Right ventricle myocardium inferior (tissue), 1 donor: Measurements from ENCODE around the gene SPACA9. TPM values are rescaled to one million over a fixed set of nuclear protein-coding genes. Genes with fewer than 3 reads are reported as not detected.
A peak's percentile ranks its signal among the peaks of the same experiment; 100 is the strongest.

ENCODE experiments used
- ATAC-seq: fragments of 200-7000 bp; cut with Tn5 transposase; one replicate; pipeline ENCODE4 v1.9.1; 2020; ENCODE audit warnings: mild to moderate bottlenecking, moderate library complexity
- DNase-seq: peaks from one replicate; pipeline ENCODE4 v3.0.0; 2021; ENCODE audit errors: missing footprints
- intact Hi-C: fragments of 100-400 bp; cut with DNase I; formaldehyde crosslinking; loops from one replicate; pipeline ENCODE4 v1.11.0; 2022
- long read RNA-seq: library from polyadenylated mRNA; unstranded; transcript quantifications from one replicate; pipeline ENCODE4 v2.0.0, GENCODE V29; 2021
- total RNA-seq: library from RNA; stranded (reverse); fragmentation: NEBNext Ultra II Directional; extraction: Animal tissue kit (Norgen Biotek cat#: 25700); gene quantifications from one replicate; pipeline ENCODE4 v1.2.1, GENCODE V29; 2021
- donor health status: DM: no; HTN: yes; CAD: no; lungs with severe emphysema.

The SPACA9 gene
- total RNA-seq: 4.0 TPM
- long read RNA-seq, partial matches to known transcripts: 0 of 3 reads
- long read RNA-seq, other reads (novel, unspliced or antisense): 1 of 3 reads

DNA sequence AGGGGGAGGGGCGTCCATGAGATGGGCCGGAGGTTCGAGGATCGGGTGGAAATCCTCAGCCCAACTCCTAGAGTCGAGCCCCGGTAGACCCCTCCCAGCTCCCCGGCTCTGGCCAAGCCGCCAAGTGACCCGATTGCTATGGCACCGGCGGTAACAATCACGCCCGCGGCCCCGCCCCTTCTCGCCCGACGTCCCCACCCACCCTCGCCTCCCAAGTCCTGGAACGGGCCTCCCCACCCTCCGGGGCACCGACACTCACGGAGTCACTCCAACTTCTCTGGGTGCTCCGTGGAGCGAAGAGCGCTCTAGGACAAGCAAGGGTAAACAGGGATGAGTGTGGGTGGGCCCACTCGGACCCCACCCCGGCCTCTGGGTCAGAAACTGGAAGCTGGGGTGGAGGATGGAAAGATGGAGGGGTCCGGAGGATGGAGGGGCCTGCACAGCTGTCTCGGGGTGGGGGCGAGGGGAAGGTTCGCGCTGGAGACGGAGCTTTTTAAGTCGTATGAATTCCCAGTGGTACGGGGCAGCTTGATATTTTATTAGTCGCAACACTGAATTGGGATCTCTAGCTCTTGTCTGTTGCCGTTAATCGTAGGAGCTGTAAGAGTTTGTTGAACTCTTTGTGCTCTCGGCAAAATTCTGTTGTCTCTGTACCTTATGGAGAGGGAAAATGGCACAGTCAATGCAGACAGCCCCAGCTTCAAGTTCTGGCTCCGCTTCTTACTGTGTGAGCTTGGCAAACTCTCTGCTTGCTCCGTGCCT is at the start of gene SPACA9:
Gene SPACA9 (plus strand): TSS at position 204 of the 762 bp plus-strand sequence. CDS start 5,050 bp downstream, outside the sequence.
- DNase-seq: peak; percentile 80
- intact Hi-C loops: no loop called here
- peak; percentile 79 for ATAC-seq

DNA sequence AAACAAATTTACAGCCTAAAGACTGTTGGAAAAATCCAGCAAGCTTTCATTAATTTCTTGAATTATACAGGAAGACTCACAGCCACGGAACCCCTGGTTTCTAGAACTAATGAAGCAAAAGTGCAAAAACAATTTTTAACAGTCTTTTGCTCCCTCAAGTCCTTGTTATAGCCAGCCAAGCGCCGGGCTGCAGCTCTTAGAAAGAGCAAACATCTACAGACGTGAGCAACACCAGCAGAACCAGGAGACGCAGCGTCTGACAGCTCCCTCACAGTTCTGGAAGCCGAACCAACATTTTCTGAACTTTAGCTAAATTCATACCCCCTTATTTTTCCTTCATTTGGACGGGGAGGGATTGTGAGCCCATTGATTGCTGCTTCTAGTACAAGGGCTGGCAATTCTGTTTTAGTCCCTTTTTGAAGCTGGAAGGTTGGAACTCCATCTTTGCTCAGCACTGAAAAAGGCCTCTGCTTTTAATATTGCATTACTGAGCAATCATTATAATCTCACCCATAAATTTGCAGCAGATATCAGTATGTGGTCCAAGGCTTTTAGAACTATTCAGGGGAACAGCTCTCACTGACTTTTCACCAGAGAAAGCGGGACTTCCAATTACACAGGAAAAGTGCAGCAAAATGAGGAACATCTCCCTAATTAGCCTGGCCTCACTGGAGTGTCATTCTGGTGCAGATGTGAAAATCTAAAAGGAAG is 46.4 kb upstream of the SPACA9 start:
- DNase-seq: no peak
- intact Hi-C loops: no loop called here

DNA sequence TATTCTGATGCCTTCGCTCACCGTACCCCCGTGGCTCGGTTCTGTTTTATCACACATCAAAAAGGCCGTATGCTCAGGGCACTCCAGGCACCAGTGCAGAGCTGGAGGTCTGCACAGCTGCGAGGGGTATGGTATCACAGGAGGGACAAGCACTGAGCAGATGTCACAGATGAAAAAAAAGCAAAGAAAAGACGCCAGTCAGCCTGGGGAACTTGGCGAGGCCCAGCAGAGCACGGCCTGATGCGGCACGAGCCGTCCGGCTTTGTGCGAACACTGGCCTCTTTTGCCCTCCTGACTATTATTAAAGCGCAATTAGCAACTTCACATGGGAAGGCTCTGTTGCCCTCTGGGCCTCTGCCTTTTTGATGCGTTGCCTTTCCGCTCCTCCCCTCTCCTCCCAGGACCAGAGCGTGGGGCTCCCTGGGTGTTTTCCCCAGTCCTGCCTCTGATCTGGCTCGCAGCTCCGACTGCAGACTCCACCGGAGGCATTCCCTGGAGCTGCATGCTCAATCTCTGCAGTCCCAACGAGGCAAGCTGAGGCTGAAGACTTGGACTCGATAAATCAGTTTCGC is 45.1 kb upstream of the SPACA9 start:
- intact Hi-C loops: no loop called here
- DNase-seq (no peak), ATAC-seq (no peak)

More for the DNA sequence above, 46.4 kb upstream of the SPACA9 start:
- ATAC-seq: no peak

DNA sequence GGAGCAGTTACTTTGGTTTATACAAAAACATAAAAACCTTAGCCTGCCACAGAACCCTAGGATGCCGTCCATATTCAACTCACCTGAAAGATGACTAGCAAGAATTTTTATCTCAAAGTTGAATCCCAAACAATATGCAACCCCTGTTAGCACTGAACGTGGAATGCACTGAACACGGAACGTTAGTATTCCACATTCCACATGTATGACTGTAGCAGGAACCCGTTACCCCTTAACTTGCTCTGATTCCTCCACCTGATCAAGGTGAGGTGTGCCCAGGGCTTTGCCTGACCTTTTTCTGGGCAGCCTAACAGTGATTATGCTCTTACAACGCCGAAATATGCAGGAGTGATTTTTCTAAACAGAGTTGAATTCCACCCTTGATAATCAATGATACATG is 44.4 kb upstream of the SPACA9 start:
- ATAC-seq (no peak), DNase-seq (no peak)
- intact Hi-C loops: no loop called here

DNA sequence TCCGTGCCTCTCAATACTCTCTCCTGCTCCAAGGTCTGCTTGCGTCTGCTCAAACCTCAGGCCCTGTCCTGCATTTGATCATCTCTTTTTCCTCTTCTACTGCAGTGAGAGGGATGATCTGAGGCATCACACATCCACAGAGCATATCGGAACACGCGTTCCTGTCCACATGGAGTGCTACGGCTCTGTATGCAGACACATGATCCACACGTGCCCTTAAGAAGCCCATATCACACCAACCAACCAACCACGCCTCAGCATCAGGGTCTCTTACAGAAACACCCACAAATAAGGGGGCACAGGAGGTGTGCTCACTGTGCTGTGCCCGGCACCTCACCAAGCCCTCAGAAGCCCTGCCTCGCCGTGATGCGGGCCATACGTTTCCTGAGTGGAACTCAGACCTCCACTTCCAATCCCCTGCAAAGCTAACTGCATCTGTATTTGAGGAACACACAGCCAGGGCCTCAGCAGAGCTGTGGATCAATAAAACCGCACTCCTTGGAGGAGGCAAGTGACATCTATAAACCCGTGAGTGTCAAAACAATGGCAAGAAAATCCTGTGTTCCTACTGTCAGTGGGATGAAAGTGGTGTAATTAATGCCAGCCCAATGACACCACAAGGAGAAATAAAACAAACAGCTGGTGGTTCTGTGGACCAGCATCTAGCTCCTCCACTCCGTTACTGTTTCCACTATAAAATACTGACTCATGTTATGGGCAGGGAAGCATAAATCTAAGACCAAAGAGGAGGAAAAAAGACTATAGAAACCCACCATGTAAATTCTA is 41.0 kb upstream of the SPACA9 start:
- no peak for ATAC-seq
- intact Hi-C loops: no loop called here
- no peak for DNase-seq

DNA sequence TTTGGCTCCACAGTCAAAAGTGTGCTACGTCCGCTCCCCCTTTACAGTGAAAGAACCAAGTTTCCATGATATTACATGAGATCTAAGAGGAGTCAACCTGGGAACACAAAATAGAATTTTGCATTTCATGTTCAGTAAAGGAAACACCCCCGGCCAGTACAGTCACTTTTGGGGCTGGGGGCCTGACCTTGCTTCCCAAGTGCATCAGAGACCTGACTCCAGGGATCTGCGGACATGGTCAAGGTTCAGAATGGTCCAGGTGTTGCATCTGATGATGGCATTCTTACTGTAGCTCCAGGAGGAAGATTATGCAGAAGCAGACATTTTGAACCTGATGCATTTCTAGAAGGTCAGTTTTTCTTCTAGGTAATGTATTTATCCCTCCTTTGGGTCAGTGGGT is 40.4 kb upstream of the SPACA9 start:
- intact Hi-C loops: no loop called here
- no peak for ATAC-seq
- DNase-seq: no peak

DNA sequence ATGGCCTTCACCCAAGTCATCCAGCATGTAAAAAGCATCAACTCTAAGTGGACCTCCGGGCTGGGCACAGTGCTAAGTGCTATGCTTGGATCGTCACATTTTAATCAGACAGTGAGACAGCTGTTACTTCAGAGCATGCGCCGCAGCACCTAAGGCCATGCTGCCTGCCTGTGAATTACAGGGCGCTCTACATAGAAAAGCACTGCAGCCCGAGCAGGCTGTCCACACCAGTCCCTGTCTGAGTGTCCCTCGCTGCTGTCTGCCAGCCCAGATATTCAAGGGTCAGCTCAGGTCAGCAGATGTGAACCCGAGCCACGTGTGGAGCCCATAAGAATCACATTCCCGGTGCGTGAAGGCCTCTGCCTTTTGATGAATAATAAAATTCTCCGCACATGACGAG is 37.7 kb upstream of the SPACA9 start:
- intact Hi-C loops: no loop called here
- no peak for DNase-seq
- peak; percentile 77 for ATAC-seq

DNA sequence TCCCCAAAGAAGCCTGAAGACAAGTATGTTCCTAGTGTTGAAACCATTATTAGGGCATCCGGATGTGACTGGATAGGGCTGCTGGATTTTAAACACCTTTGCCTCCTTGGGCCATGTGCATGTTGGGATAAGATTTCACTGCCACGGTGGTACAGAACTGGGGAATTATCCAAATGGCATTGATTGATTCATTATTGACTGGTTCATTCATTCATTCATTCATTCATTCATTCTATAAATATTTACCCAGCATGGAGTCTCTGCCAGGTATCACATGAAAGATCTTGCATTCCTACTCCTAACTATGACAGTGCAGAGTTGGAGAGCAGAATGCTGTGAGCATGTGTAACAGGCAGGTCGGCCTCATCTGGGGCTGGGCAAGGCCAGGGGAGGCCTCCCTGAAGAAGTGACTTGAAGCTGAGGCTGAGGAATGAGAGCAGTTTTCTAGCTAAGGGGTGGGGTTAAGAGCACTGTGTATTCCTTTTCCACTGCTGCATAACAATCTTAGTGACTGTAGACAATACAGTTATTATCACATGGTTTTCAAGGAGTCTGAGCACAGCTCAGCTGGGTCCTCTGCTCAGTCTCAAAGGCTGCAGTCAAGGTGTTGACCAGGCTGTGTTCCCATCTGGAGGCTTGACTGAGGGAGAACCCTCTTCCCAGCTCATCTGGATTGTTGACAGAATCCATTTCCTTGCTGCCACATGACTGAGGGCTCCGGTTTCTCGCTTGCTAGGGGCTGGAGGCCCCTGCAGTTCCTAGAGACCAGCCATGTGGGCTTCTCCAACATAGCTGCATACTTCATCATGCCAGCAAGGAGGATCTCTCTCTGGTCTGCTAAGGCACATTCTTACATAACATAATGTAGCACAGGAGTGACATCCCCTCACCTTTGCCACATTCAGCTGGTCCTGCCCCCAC is 36.3 kb upstream of the SPACA9 start:
- ATAC-seq (no peak), DNase-seq (no peak)
- intact Hi-C loops: no loop called here

DNA sequence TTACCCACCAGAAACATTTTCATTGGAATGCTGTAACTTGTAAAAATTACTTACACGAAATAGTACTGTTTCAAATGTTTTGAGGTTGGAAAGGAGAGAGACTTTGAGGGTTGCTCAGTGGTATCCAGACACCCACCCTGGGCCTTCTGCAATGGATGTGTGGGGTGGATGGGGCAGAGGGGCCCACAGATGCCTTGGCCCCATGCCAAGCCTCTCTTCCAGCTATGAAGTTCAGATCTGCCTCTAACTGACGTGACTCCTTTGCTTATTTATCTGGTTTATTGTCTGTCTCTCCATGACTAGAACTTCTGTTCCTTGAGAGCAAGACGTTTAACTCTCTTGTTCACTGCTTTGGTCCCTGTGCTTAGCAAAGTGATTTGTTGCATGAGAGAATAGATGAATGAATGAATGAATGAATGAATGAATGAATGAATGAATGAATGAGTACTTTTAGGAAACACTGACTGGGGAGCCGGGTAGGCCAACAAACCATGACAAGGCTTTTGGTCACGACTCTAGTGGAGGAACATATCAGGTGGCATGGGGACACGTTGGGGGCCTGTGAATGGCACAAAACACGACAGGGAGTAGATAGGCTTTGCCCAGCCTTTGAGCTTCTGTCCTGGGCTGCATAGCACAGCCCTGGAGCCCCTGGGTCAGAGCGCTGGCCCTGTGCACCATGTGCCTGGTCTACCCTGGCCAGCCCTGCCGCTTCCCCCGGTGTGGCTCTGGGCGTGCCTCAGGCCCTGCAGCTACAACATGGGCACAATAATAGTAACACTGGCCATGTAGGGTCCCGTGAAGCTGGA is 32.4 kb upstream of the SPACA9 start:
- no peak for DNase-seq
- ATAC-seq: no peak
- intact Hi-C loops: no loop called here

DNA sequence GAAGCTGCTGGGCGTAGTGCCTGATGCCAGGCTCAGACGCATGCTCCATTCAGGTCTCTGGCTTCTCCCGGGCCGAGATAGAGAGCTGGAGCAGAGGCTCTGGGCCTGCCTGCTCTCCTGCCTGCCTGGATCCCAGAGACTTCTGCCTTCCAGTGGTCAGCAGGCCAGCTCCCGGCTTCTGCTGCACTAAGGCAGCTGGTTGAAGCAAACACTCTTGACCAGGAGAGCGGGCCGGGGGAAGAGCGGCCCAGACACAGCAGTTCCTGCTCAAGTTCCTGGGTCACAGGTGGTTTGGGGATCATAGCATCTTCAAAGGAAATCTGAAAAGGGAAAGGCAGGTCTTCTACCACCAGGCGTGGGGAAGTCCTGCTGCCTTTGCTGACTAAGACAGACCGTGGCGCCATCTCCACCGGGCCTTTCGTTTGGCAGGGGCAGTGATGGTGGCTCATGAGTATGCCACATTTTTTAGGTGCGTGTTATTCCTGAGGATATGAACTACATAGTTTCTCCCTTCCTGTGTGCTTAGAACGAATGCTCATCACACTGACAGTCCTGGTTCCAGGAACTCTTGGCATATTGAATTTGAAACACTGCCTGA is 31.7 kb upstream of the SPACA9 start:
- intact Hi-C loops: no loop called here
- ATAC-seq (no peak), DNase-seq (no peak)

DNA sequence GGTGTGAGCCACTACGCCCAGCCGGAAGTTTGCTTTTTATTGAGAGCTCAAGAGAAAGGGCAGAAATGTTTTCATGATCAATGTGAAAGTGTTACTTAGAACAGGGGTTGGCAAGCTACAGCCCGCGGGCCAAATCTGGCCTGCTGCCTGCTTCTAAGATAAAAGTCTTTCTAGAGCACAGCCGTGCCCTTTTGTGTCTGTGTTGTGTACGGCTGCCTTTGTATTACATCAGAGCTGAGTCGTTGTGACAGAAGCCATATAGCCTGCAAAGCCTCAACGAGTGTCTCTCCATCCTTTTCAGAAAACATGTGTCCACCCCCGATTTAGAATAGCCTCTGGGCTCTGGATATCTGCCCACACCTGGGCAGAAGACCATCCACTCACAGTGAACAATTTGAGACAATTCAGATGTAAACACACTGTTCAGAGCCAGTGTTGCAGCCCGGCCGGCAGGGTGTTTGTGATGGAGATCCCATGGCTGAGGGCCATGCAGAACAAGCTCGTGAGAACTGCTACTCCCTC is 29.5 kb upstream of the SPACA9 start:
- peak; percentile 71 for ATAC-seq
- no peak for DNase-seq
- intact Hi-C loops: no loop called here

DNA sequence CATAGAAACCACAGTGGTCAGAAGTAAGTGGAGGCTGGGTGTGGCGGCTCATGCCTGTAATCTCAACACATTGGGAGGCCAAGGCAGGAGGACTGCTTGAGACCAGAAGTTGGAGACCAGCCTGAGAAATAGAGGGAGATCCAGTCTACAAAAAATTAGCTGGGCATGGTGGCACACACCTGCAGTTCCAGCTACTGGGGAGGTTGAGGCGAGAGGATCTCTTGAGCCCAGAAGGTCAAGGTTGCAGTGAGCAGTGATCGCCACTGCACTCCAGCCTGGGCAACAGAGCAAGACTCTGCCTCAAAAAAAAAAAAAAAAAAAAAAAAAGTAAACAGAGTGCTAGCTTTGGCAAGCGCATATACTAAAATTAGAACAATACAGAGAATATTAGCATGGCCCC is 25.2 kb upstream of the SPACA9 start:
- no peak for ATAC-seq
- intact Hi-C loops: no loop called here

DNA sequence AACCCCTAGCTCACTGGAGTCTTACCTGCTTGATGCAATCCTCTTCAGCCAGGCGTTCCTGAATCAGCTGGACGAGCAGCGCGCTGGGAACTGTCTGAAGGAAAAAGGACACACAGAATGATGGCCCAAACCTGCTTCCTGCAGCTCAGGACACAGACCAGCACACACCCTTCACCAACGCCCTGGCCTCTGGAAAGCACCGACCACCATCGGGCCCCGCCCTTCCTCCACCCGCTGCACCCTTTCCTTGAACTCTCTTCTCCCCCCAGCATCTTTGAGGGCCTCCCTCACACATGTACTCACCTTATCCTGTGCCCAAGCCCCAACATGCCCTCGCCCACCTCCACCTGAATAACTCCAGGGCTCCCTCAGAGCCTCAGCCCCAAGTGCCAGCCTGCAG is 23.9 kb upstream of the SPACA9 start:
- DNase-seq (no peak), ATAC-seq (no peak)
- intact Hi-C loops: no loop called here

More for the DNA sequence above, 25.2 kb upstream of the SPACA9 start:
- DNase-seq: no peak

DNA sequence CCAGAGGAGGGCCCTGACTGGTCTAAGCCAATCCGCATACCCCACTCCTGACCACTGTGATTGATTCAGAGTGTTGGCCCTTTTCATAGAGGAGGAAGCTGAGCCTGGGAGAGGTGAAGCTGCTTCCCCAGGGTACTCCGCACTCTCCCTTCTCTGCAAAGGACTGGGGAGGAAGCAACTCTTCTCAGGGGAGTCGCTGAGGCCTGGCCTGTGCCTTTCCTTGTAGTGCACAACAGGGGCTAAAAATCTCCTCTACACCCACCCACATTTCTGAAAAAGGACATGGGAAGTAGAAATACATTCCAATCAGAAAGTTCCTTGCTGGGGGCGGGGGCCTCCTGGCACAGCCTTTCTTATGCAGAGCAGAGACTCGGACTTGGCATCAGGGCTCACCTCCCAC is 22.8 kb upstream of the SPACA9 start:
- DNase-seq (no peak), ATAC-seq (no peak)
- intact Hi-C loops: no loop called here

DNA sequence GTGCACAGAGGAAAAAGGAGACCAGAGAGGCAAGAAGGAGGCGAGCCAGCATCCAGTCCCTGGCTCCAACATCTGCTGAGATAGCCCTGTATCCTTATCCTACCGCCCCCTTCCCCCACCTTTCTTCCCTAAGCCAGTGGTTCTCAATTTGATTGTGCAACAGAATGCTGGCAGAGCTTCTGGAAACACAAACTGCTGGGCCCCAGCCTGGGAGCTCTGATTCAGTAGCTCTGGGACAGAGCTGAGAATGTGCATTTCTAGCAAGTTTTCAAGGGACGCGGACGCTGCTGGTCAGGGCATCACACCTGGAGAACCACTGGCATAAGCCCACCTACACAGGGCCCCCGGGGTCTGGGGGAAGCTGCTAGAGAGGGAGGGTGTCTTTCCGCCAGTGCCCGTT is 21.7 kb upstream of the SPACA9 start:
- intact Hi-C loops: no loop called here
- ATAC-seq: peak; percentile 95

DNA sequence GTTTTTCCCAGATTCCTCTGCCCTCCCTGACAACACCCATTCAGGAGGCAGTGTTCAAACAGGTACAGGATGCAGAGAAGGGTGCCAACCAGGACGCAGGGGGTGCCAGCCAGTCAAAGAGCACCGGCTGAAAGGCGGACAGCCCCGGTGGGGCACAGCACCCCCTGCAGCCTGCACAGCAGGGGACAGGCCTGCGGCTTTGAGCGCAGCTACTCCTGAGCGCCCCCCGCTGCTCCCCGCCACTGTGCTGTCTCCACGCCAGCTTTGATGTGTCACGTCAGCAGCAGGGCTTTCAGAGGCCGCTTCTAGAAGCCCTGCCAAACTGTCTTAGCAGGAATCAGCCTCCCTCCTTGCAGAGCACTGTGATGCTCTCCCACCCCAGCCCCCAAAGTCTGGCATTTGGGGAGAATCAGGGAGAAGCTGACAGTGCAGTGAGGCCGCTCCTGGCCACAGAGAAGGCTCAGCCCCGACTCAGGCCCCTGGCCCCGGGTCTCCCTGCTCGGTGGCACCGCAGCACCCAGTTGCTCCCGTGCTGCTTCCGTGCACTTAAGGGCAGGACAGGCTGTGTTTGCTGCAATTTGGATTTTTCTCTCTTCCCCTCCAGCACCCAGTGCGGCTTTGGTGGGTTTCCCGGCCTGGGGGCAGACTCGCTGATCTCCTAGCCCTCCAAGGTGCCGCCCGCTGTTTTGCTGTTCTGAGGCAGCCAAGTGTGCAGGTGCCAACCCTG is 20.9 kb upstream of the SPACA9 start:
- no peak for DNase-seq

More for the DNA sequence above, 21.7 kb upstream of the SPACA9 start:
- peak; percentile 71 for DNase-seq

More for the DNA sequence above, 20.9 kb upstream of the SPACA9 start:
- ATAC-seq: peak; percentile 48
- intact Hi-C loops: no loop called here
